ENCODE results near the gene DCST1.

DNA sequence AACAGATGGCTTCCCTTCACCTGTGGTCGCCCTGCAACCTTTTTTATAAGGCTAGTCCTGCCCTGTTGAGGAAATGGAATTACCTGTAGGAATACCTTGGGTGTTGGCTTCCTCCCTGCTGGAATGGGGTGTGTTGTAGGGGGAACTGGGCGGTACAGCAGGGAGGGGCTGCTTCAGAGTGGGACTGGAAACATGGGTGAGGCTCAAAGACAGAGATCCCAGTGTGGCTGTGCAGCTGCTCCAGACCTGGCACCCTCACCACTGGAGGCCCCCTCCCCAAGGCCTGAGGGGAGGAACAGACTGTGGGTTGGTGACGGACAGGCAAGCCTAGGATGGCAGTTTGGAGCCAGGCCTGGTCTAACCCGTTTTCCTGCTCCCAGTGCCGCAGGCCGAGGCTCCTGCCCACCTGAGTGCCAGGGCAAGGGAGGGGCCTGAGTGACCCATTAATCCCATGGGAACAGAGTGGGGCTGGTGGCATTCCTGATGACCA, 49.5 kb downstream of the DCST1 start:
- TF ChIP-seq CTCF (conservative IDR thresholded peaks at IDR 0.05; ENCODE audit: low read length) (no peak), EZH2phosphoT487 (IDR thresholded peaks at IDR 0.05; ENCODE audit: borderline replicate concordance, low read depth, low read length) (no peak)
